Ectodermal cell (in vitro differentiated cells): ENCODE data around the gene ADGRD2.

Source experiments
- H3K27ac ChIP-seq: 2 replicates; pipeline ENCODE4 v1.7.0; 2013; ENCODE audit warnings: mild to moderate bottlenecking, low read depth, low read length; ENCODE audit not compliant: insufficient read depth, poor library complexity, severe bottlenecking
- H3K27me3 ChIP-seq: 2 replicates; pipeline ENCODE4 v1.7.0; 2013; ENCODE audit warnings: mild to moderate bottlenecking, low read length; ENCODE audit not compliant: insufficient read depth, control insufficient read depth, poor library complexity, severe bottlenecking
- H3K36me3 ChIP-seq: one replicate; pipeline ENCODE4 v1.7.0; 2013; ENCODE audit warnings: low read length; ENCODE audit not compliant: control insufficient read depth, insufficient read depth
- H3K4me1 ChIP-seq: one replicate; pipeline ENCODE4 v1.7.0; 2013; ENCODE audit warnings: low read length; ENCODE audit not compliant: control insufficient read depth, insufficient read depth
- H3K4me3 ChIP-seq: 2 replicates; pipeline ENCODE4 v1.7.0; 2013; ENCODE audit warnings: low read depth, low read length, control low read depth; ENCODE audit not compliant: insufficient read depth
- H3K9me3 ChIP-seq: 2 replicates; pipeline ENCODE4 v1.7.0; 2013; ENCODE audit warnings: mild to moderate bottlenecking, low read length, moderate library complexity; ENCODE audit not compliant: control insufficient read depth
- WGBS, 2 experiments: methylation state at CpG; one replicate each; pipeline ENCODE4 v1.1.7; 2013; ENCODE audit warnings: missing lambda C conversion rate in 2 of 2; 5-methylcytosine and 5-hydroxymethylcytosine counted together

The ADGRD2 gene

GRCh38 chr9:124455820-124456219 is 5.6 kb downstream of the ADGRD2 start:
- no peaks in the 10 kb centered on the region for H3K9me3 ChIP-seq
- H3K36me3 ChIP-seq = no peaks in the 10 kb centered on the region
- H3K27me3 ChIP-seq = peaks cover 34% of the 10 kb centered on the region
- H3K27ac ChIP-seq = no peak overlapping the region
- H3K4me1 ChIP-seq = peaks cover 5% of the 10 kb centered on the region
- 78% methylated on average over 7 of the region's 7 CpGs for WGBS, 2 experiments
- no peak overlapping the region for H3K4me3 ChIP-seq

- no peak overlapping the region for H3K4me3 ChIP-seq
- no peaks in the 10 kb centered on the region for H3K9me3 ChIP-seq
- H3K27me3 ChIP-seq = peaks cover 27% of the 10 kb centered on the region
- H3K4me1 ChIP-seq = no peaks in the 10 kb centered on the region
- H3K36me3 ChIP-seq = no peaks in the 10 kb centered on the region
- H3K27ac ChIP-seq = no peak overlapping the region
- 70 to 71% methylated on average over 15 of the region's 15 CpGs for whole genome bisulfite sequencing, 2 experiments
These were observed 6.3 kb downstream of the ADGRD2 start for GRCh38 chr9:124456341-124457078.

DNA sequence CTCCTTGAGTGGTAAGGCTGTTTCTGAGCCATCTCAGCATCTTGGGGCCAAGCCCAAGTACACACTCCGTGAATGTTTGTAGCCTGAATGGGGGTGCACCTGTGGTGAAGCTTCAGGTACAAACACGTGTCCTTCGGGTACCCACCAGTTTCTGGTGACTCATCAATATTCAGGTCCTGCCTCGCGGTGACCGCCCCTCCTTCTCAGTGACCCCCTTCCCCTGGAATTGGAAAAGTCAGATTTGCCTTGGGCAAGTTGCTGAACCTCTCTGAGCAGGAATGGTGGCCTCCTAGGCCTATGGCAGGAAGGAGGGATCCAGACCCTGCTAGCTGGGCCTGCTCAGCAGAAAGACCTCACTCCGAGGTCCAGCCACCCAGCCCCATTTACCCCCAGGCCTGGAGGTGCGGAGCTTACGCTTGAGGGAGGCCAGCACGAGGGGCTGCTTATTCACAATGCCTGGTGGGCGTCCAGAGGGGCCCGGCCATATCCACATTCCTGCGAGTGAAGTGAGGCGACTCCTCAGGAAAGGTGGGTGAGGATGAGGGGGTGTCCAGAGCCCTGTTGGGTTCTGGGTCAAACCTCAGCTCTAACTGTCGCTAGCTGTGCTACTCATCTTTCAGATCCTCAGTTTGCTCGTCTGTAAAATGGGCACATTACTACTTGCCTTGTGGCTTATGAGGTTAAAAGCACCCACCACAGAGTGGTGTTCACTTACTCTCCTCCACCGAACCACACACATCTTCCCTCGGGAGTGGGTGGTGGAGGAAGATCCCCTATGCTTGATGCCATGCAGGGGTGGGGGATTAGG is 7.0 kb downstream of the ADGRD2 start:
- peaks cover 19% of the 10 kb centered on the region for H3K27me3 ChIP-seq
- H3K4me3 ChIP-seq = no peak overlapping the region
- no peaks in the 10 kb centered on the region for H3K36me3 ChIP-seq
- H3K27ac ChIP-seq = no peak overlapping the region
- no peaks in the 10 kb centered on the region for H3K9me3 ChIP-seq
- H3K4me1 ChIP-seq = no peaks in the 10 kb centered on the region
- WGBS, 2 experiments = 92 to 93% methylated on average over 18 of the region's 18 CpGs

GRCh38 chr9:124457887-124458431 is 7.7 kb downstream of the ADGRD2 start:
- Histone ChIP-seq H3K27me3 (peaks cover 12% of the 10 kb centered on the region), H3K27ac (no peak overlapping the region), H3K36me3 (no peaks in the 10 kb centered on the region), H3K4me1 (no peaks in the 10 kb centered on the region), H3K4me3 (no peak overlapping the region), H3K9me3 (no peaks in the 10 kb centered on the region)
- 82 to 89% methylated on average over 8 of the region's 8 CpGs for WGBS, 2 experiments

DNA sequence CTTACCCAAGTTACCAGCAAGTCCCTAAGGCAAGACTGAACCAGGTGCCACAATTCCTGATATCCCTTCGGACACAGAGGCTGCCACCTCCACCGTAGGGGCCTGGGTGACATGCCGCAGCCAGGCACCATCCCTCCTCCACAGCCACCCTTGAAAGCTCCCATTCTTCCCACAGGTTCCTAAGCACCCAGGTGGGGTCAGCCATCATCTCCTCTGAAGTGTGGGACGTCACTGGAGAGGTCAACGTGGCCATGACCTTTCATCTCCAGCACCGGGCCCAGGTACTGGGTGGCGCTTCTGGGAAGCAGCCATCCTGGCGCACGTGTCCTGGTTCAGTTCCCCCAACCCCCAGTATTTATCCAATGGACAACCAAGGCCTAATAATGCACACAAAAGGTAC is 8.2 kb downstream of the ADGRD2 start:
- H3K4me1 ChIP-seq = no peaks in the 10 kb centered on the region
- no peak overlapping the region for H3K27ac ChIP-seq
- WGBS, 2 experiments = 93% methylated on average over 9 of the region's 9 CpGs
- no peaks in the 10 kb centered on the region for H3K9me3 ChIP-seq
- H3K36me3 ChIP-seq = no peaks in the 10 kb centered on the region
- H3K4me3 ChIP-seq = no peak overlapping the region
- H3K27me3 ChIP-seq = peaks cover 7% of the 10 kb centered on the region

GRCh38 chr9:124462739-124463138 is 12.5 kb downstream of the ADGRD2 start:
- H3K36me3 ChIP-seq = no peaks in the 10 kb centered on the region
- H3K9me3 ChIP-seq = no peaks in the 10 kb centered on the region
- no peaks in the 10 kb centered on the region for H3K4me1 ChIP-seq
- WGBS, 2 experiments = 88 to 100% methylated on average over 1 of the region's 1 CpG
- H3K4me3 ChIP-seq = no peak overlapping the region
- H3K27me3 ChIP-seq = no peaks in the 10 kb centered on the region
- no peak overlapping the region for H3K27ac ChIP-seq

- Histone ChIP-seq H3K9me3 (no peaks in the 10 kb centered on the region), H3K27ac (no peak overlapping the region), H3K36me3 (no peaks in the 10 kb centered on the region), H3K4me3 (no peak overlapping the region), H3K27me3 (no peaks in the 10 kb centered on the region), H3K4me1 (no peaks in the 10 kb centered on the region)
- 87 to 90% methylated on average over 3 of the region's 3 CpGs for WGBS, 2 experiments
These were observed 15.5 kb downstream of the ADGRD2 start for GRCh38 chr9:124465736-124466135.

- Histone ChIP-seq H3K4me3 (no peak overlapping the region), H3K4me1 (no peaks in the 10 kb centered on the region), H3K27ac (no peak overlapping the region), H3K36me3 (no peaks in the 10 kb centered on the region), H3K27me3 (no peaks in the 10 kb centered on the region), H3K9me3 (no peaks in the 10 kb centered on the region)
- WGBS, 2 experiments = 92 to 95% methylated on average over 17 of the region's 17 CpGs
These were observed 17.3 kb downstream of the ADGRD2 start for GRCh38 chr9:124467410-124468060.

GRCh38 chr9:124468061-124468740 is 17.9 kb downstream of the ADGRD2 start:
- Histone ChIP-seq H3K4me3 (no peak overlapping the region), H3K27ac (no peak overlapping the region), H3K4me1 (peaks cover 1% of the 10 kb centered on the region), H3K9me3 (no peaks in the 10 kb centered on the region), H3K36me3 (no peaks in the 10 kb centered on the region), H3K27me3 (no peaks in the 10 kb centered on the region)
- WGBS, 2 experiments = 92 to 95% methylated on average over 19 of the region's 19 CpGs
